ENCODE results near the gene COX6B1.
A peak's percentile ranks its signal among the peaks of the same experiment; 100 is the strongest.
"Not testable (repeated sequence)": the region's sequence is repeated elsewhere in the genome, so short reads cannot be mapped to it uniquely, and the experiment has no call there.

The COX6B1 gene

GRCh38 chr19:35665157-35665556 lies 17.0 kb downstream of the COX6B1 start:
- no peak for DNase-seq (ENCODE audit: low read depth in 2 of 2)

GRCh38 chr19:35665604-35666003 lies 17.5 kb downstream of the COX6B1 start:
- DNase-seq (ENCODE audit: low read depth in 2 of 2), result no peak

GRCh38 chr19:35666251-35666913 lies 18.3 kb downstream of the COX6B1 start, which contains the start of gene UPK1A:
TSS of gene UPK1A (plus strand) at chr19:35666517. CDS start at chr19:35666813, 296 bp downstream.
- no peak for DNase-seq (ENCODE audit: low read depth in 2 of 2)

- no peak for DNase-seq (ENCODE audit: low read depth in 2 of 2)
Measured at GRCh38 chr19:35669566-35669965, 21.4 kb downstream of the COX6B1 start.

GRCh38 chr19:35669974-35670373 lies 21.9 kb downstream of the COX6B1 start:
- DNase-seq (ENCODE audit: low read depth in 2 of 2), result no peak

GRCh38 chr19:35670686-35671085 lies 22.6 kb downstream of the COX6B1 start:
- DNase-seq (ENCODE audit: low read depth in 2 of 2), result no peak

GRCh38 chr19:35671818-35672217 lies 23.7 kb downstream of the COX6B1 start:
- DNase-seq (ENCODE audit: low read depth in 2 of 2), result no peak

GRCh38 chr19:35673121-35673804 lies 25.1 kb downstream of the COX6B1 start:
- DNase-seq (ENCODE audit: low read depth in 2 of 2), result peak; percentile 38 to 54

GRCh38 chr19:35675589-35676140 lies 27.5 kb downstream of the COX6B1 start:
- DNase-seq (ENCODE audit: low read depth in 2 of 2), result no peak

- DNase-seq (ENCODE audit: low read depth in 2 of 2), result no peak
Measured at GRCh38 chr19:35689836-35690235, 41.7 kb downstream of the COX6B1 start.

GRCh38 chr19:35691106-35691505 lies 43.0 kb downstream of the COX6B1 start:
- DNase-seq (ENCODE audit: low read depth in 2 of 2), result not testable (repeated sequence)

- DNase-seq (ENCODE audit: low read depth in 2 of 2), result no peak
Measured at GRCh38 chr19:35692010-35692409, 43.9 kb downstream of the COX6B1 start.

- DNase-seq (ENCODE audit: low read depth in 2 of 2), result no peak
Measured at GRCh38 chr19:35693422-35693821, 45.3 kb downstream of the COX6B1 start.

- peak; percentile 79 to 80 for DNase-seq (ENCODE audit: low read depth in 2 of 2)
Measured at GRCh38 chr19:35693835-35694599, 45.9 kb downstream of the COX6B1 start.

GRCh38 chr19:35695895-35696422 lies 47.8 kb downstream of the COX6B1 start:
- no peak for DNase-seq (ENCODE audit: low read depth in 2 of 2)

GRCh38 chr19:35696835-35697234 lies 48.7 kb downstream of the COX6B1 start:
- no peak for DNase-seq (ENCODE audit: low read depth in 2 of 2)

GRCh38 chr19:35702223-35703012 lies 54.3 kb downstream of the COX6B1 start:
- DNase-seq (ENCODE audit: low read depth in 2 of 2), result peak; percentile 92 to 93

- DNase-seq (ENCODE audit: low read depth in 2 of 2), result no peak
Measured at GRCh38 chr19:35703343-35703742, 55.2 kb downstream of the COX6B1 start.

- no peak for DNase-seq (ENCODE audit: low read depth in 2 of 2)
Measured at GRCh38 chr19:35704218-35704617, 56.1 kb downstream of the COX6B1 start, which contains the start of gene ZBTB32. TSS of gene ZBTB32 (plus strand) at chr19:35704558. CDS start at chr19:35714627, 10,069 bp downstream.
